GM23248 (cell line): ENCODE measurements around the gene TSHR. TPM values are rescaled to one million over a fixed set of nuclear protein-coding genes. Genes with fewer than 3 reads are reported as not detected.

Experiments
- DNase-seq: peaks from one replicate; pipeline ENCODE4 v3.0.0-alpha.2; 2015
- H2AFZ ChIP-seq: fragments of 200-600 bp; sonication (generic); 2 replicates; pipeline ENCODE4 v1.6.1; 2016; ENCODE audit warnings: antibody characterized with exemption
- H3F3A ChIP-seq: fragments of 200-600 bp; sonication (generic); 2 replicates; pipeline ENCODE4 v1.6.1; 2016; ENCODE audit warnings: mild to moderate bottlenecking, antibody characterized with exemption, mixed run types; ENCODE audit not compliant: insufficient read depth
- H3K27ac ChIP-seq: fragments of 200-600 bp; sonication (generic); 2 replicates; pipeline ENCODE4 v1.5.1; 2016; ENCODE audit warnings: mild to moderate bottlenecking
- H3K27me3 ChIP-seq: fragments of 200-600 bp; sonication (generic); replicated peaks from 2 replicates; pipeline ENCODE4 v1.6.1; 2016; ENCODE audit warnings: mild to moderate bottlenecking; ENCODE audit not compliant: insufficient read depth
- H3K36me3 ChIP-seq: fragments of 200-600 bp; sonication (generic); 2 replicates; pipeline ENCODE4 v1.6.1; 2016; ENCODE audit warnings: low read depth, mild to moderate bottlenecking
- H3K4me1 ChIP-seq: fragments of 200-600 bp; sonication (generic); 2 replicates; pipeline ENCODE4 v1.6.1; 2016; ENCODE audit warnings: mild to moderate bottlenecking; ENCODE audit not compliant: insufficient read depth
- H3K4me2 ChIP-seq: fragments of 200-600 bp; sonication (generic); one replicate; pipeline ENCODE4 v1.6.1; 2016; ENCODE audit warnings: mild to moderate bottlenecking; ENCODE audit not compliant: unreplicated experiment
- H3K4me3 ChIP-seq: fragments of 200-600 bp; sonication (generic); 2 replicates; pipeline ENCODE4 v1.5.1; 2016; ENCODE audit warnings: mild to moderate bottlenecking
- H3K79me2 ChIP-seq: fragments of 200-600 bp; sonication (generic); 2 replicates; pipeline ENCODE4 v1.6.1; 2016; ENCODE audit warnings: mild to moderate bottlenecking; ENCODE audit not compliant: insufficient read depth
- H3K9ac ChIP-seq: fragments of 200-600 bp; sonication (generic); 2 replicates; pipeline ENCODE4 v1.6.1; 2016; ENCODE audit warnings: mild to moderate bottlenecking
- H3K9me2 ChIP-seq: fragments of 200-600 bp; sonication (generic); 2 replicates; pipeline ENCODE4 v1.6.1; 2016; ENCODE audit warnings: mixed run types, mild to moderate bottlenecking, moderate library complexity; ENCODE audit not compliant: insufficient read depth
- H3K9me3 ChIP-seq: fragments of 200-600 bp; sonication (generic); one replicate; pipeline ENCODE4 v1.6.1; 2017; ENCODE audit warnings: low read depth
- H4K20me1 ChIP-seq: fragments of 200-600 bp; sonication (generic); 2 replicates; pipeline ENCODE4 v1.6.0; 2016; ENCODE audit not compliant: insufficient read depth
- EZH2 ChIP-seq: fragments of 200-600 bp; sonication (generic); IDR thresholded peaks from 2 replicates; pipeline ENCODE4 v1.6.1; 2018; ENCODE audit warnings: antibody characterized with exemption, mild to moderate bottlenecking; ENCODE audit not compliant: insufficient read depth, poor library complexity, severe bottlenecking
- EZH2phosphoT487 ChIP-seq: fragments of 200-600 bp; sonication (generic); IDR thresholded peaks from 2 replicates; pipeline ENCODE4 v1.6.1; 2018; ENCODE audit warnings: antibody characterized with exemption, moderate library complexity, mild to moderate bottlenecking, low read depth; ENCODE audit not compliant: insufficient read depth
- WGBS, 2 experiments: methylation state at CpG; one replicate each; pipeline ENCODE4 v1.1.6; 2015 to 2017; ENCODE audit warnings: low lambda C conversion rate in 2 of 2, low coverage in 1 of 2; ENCODE audit errors: missing lambda C conversion rate in 2 of 2; 5-methylcytosine and 5-hydroxymethylcytosine counted together
- in situ Hi-C: fragments of 300-500 bp; cut with MboI; formaldehyde crosslinking; loops from 2 replicates; pipeline ENCODE4 v1.15.0; 2020
- polyA plus RNA-seq: library from polyadenylated mRNA; unstranded; fragments of >200 nt; fragmentation: Nextera tagmentation; extraction: Ambion mirVana; gene quantifications from 2 replicates; pipeline ENCODE4 v1.2.1, GENCODE V29; 2016
- total RNA-seq: library from RNA; depleted of rRNA; stranded (reverse); fragments of >200 nt; shearing (Covaris generic); gene quantifications from 2 replicates; pipeline ENCODE4 v1.2.3, GENCODE V29; 2014

The TSHR gene
- total and polyA plus RNA-seq, 2 experiments from 2014 or later = not detected

- in situ Hi-C loops = no loop called here
Observed at GRCh38 chr14:81148635-81149034, 193.2 kb downstream of the TSHR start.

GRCh38 chr14:81153187-81153586 is 197.8 kb downstream of the TSHR start:
- Histone ChIP-seq H3K27ac (no peak overlapping the region), H3K9me3 (no peaks in the 10 kb centered on the region), H3K9ac (no peak overlapping the region), H3F3A (no peaks in the 10 kb centered on the region), H3K27me3 (no peaks in the 10 kb centered on the region), H3K4me1 (no peaks in the 10 kb centered on the region), H3K9me2 (no peaks in the 10 kb centered on the region), H3K36me3 (no peaks in the 10 kb centered on the region), H3K4me3 (no peak overlapping the region), H4K20me1 (no peaks in the 10 kb centered on the region), H3K4me2 (no peak overlapping the region), H2AFZ (no peak overlapping the region), H3K79me2 (no peaks in the 10 kb centered on the region)
- 31 to 40% methylated on average over 1 of the region's 1 CpG for WGBS, 2 experiments
- no peak for DNase-seq
- in situ Hi-C loops = no loop called here
- TF ChIP-seq EZH2 = no peak
- TF ChIP-seq EZH2phosphoT487 = no peak

More at GRCh38 chr14:81148635-81149034, 193.2 kb downstream of the TSHR start:
- no peak overlapping the region for H3K4me2 ChIP-seq
- H3K27ac ChIP-seq = no peak overlapping the region
- no peaks in the 10 kb centered on the region for H3K9me2 ChIP-seq
- 69 to 74% methylated on average over 4 of the region's 4 CpGs for WGBS, 2 experiments
- no peaks in the 10 kb centered on the region for H4K20me1 ChIP-seq
- TF ChIP-seq EZH2phosphoT487 (no peak), EZH2 (no peak)
- H2AFZ ChIP-seq = no peak overlapping the region
- H3K4me1 ChIP-seq = no peaks in the 10 kb centered on the region
- no peak overlapping the region for H3K9ac ChIP-seq
- H3K27me3 ChIP-seq = no peaks in the 10 kb centered on the region
- no peak overlapping the region for H3K4me3 ChIP-seq
- no peaks in the 10 kb centered on the region for H3K79me2 ChIP-seq
- no peaks in the 10 kb centered on the region for H3K36me3 ChIP-seq
- DNase-seq = no peak
- H3F3A ChIP-seq = no peaks in the 10 kb centered on the region
- H3K9me3 ChIP-seq = no peaks in the 10 kb centered on the region

DNA sequence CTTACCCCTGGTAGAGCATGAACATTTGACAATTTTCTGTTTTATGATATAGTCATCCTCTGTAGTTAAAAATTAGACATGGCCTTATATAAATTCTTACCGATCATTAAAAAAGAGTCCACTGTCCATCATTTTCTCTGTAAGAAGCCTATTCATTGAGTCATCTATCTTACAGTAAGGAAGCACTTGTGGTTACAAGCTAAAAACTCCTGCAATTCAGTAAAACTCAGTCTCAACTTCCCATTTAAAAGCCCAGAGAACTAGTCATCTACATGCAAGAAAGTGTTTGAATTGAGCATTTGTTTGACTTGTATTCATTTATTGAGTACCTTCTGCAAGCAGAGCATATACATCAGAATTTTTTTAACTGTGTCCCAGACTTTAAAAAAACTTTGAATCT is 202.0 kb downstream of the TSHR start:
- in situ Hi-C loops = no loop called here
- Histone ChIP-seq H3K27me3 (no peaks in the 10 kb centered on the region), H3K4me3 (no peak overlapping the region), H3K4me1 (no peaks in the 10 kb centered on the region), H3K9me3 (no peaks in the 10 kb centered on the region), H3K27ac (no peak overlapping the region), H3F3A (no peaks in the 10 kb centered on the region), H3K9me2 (no peaks in the 10 kb centered on the region), H4K20me1 (no peaks in the 10 kb centered on the region), H3K79me2 (no peaks in the 10 kb centered on the region), H3K4me2 (no peak overlapping the region), H3K36me3 (no peaks in the 10 kb centered on the region), H2AFZ (no peak overlapping the region), H3K9ac (no peak overlapping the region)
- peak; percentile 25 for DNase-seq
- 94 to 100% methylated on average over 1 of the region's 1 CpG for WGBS, 2 experiments
- no peak for TF ChIP-seq EZH2phosphoT487
- TF ChIP-seq EZH2 = no peak

GRCh38 chr14:81161088-81161487 is 205.7 kb downstream of the TSHR start:
- no peak overlapping the region for H3K4me2 ChIP-seq
- WGBS, 2 experiments = 56 to 57% methylated on average over 7 of the region's 7 CpGs
- H3K9ac ChIP-seq = no peak overlapping the region
- no peak overlapping the region for H2AFZ ChIP-seq
- H3K9me3 ChIP-seq = no peaks in the 10 kb centered on the region
- no peaks in the 10 kb centered on the region for H3K4me1 ChIP-seq
- no peak overlapping the region for H3K27ac ChIP-seq
- TF ChIP-seq EZH2 (no peak), EZH2phosphoT487 (no peak)
- no peaks in the 10 kb centered on the region for H3K36me3 ChIP-seq
- no peaks in the 10 kb centered on the region; the same call in 1 of the 2 replicates for H3F3A ChIP-seq
- no peaks in the 10 kb centered on the region for H3K9me2 ChIP-seq
- H3K79me2 ChIP-seq = no peaks in the 10 kb centered on the region
- H3K4me3 ChIP-seq = no peak overlapping the region
- H4K20me1 ChIP-seq = no peaks in the 10 kb centered on the region
- DNase-seq = no peak
- H3K27me3 ChIP-seq = no peaks in the 10 kb centered on the region
- in situ Hi-C loops = loop anchor here (10.0 kb wide), 1 partner anchor 166 kb away; no protein-coding TSS in a partner anchor

DNA sequence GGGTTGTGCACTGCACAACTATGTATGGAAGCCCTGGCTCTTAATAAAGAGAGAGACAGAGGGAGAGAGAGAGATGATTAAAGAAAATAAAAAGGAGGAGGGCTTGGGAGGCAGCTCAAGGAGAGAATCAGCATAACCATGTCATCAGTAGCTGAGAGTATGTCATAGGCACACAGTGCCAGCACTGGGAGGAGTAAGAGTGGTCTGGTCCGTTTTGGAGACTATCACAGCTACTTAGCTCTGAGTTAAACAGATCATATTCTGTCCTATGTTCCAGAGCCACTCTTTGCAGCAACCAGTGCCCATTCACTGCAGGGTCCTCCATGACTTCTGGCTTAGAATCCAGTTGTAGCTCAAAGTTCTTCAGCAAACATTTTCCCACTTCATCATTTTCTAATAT is 206.3 kb downstream of the TSHR start:
- Histone ChIP-seq H3K79me2 (no peaks in the 10 kb centered on the region), H3K27ac (no peak overlapping the region), H3K9me3 (no peaks in the 10 kb centered on the region), H4K20me1 (no peaks in the 10 kb centered on the region), H3K36me3 (no peaks in the 10 kb centered on the region), H3K4me1 (no peaks in the 10 kb centered on the region), H3K27me3 (no peaks in the 10 kb centered on the region), H3K4me3 (no peak overlapping the region), H3K4me2 (no peak overlapping the region), H3K9ac (no peak overlapping the region), H3K9me2 (no peaks in the 10 kb centered on the region), H2AFZ (no peak overlapping the region), H3F3A (no peaks in the 10 kb centered on the region; the same call in 1 of the 2 replicates)
- no peak for TF ChIP-seq EZH2
- no peak for TF ChIP-seq EZH2phosphoT487
- WGBS, 2 experiments = 0% methylated on average over 1 of the region's 1 CpG
- in situ Hi-C loops = loop anchor here (10.0 kb wide), 1 partner anchor 167 kb away; no protein-coding TSS in a partner anchor
- no peak for DNase-seq
